HG03469 (cell line): Measurements from ENCODE around the gene RNF121.

Source experiments
- ATAC-seq: cut with Tn5 transposase; IDR thresholded peaks from one replicate; pipeline ENCODE4 v1.9.1; 2021; ENCODE audit warnings: mild to moderate bottlenecking, moderate library complexity, moderate number of reproducible peaks; ENCODE audit not compliant: unreplicated experiment

The RNF121 gene

GRCh38 chr11:72003776-72004171 lies 74.9 kb downstream of the RNF121 start:
- no peak for ATAC-seq

GRCh38 chr11:72004515-72005346 lies 75.9 kb downstream of the RNF121 start:
- ATAC-seq: no peak

DNA sequence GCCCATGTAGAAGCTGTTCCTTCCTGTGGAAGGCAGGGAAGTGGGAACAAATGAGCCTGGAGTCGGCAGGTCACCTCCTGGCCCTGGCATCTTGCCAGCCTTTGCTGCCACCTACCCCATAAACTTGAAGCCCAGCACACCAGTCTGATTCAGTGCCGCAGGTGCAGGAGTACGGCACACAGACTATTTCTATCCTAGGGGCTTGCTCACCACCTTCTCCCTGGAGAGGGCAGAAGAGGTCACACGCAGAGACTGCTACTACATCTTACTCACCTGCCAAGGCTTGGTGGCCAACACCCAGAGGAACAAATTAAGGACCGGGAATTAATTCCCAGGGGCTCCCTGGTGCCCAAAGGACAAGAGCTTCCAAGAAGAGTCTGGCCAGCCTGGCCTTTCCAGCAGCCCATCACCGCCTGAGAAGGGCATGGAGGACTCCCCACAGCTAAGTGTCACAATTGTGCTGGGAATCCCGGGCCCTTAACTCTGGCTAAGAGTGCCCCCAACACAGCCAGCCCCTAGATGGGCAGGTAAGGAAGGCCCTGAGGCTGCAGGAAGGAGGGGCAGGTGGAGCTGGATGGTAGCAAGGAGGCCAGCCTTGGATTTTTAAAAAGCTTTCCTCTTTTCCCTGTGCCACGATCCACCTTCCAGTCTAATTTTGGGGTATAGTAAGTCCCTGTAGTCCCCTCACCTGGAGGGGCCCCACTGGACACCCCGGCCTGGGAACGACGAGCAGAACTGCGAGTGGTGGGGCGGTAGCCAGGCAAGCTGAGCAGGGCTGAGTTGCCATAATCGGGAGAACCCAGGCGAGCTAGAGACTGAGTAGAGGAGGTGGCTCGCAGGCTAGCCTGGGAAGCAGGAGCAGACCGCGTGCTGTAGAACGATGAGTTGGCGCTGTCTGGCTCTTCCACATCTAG lies 76.8 kb downstream of the RNF121 start:
- no peak for ATAC-seq

DNA sequence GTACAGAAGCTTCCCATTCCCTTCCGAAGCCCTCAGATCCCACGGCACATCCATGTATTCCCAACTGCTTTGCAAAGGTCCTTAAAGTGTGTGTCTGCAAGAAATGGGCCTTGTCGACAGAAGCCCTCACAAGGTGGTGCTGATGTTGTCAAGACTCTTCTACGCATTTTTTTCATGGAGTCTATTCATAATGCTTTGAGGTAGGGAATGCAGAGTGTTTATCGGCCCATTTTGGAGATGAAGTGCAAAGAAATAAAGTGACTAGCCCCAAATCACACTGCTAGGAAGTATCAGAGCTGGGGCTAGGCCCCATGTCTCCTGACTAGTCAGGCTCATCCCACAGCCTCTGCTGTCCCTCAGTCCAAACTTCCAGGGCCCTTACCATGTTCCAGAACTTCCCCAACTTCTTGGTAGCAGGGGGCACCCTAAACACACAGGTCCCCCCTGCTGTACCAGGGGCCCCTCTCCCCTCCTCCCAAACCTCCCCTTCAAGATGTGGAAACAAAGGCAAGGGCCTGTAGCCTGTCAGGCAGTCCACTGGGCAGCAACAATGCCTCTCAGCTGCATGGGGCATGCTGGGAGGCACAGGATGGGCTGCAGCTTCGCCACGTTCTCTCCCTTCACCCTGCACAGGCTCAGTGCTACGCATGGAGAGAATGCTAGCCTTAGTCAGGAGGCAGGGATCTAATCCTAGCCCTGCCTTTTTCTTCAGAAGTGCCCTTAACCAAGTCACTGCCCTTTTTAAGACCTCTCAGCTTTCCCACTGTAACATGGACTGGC lies 77.7 kb downstream of the RNF121 start:
- no peak for ATAC-seq

GRCh38 chr11:72007089-72007476 lies 78.2 kb downstream of the RNF121 start:
- ATAC-seq: no peak

GRCh38 chr11:72007587-72007986 lies 78.7 kb downstream of the RNF121 start:
- no peak for ATAC-seq

- no peak for ATAC-seq
Observed at GRCh38 chr11:72008728-72009127, 79.9 kb downstream of the RNF121 start.

- no peak for ATAC-seq
Observed at GRCh38 chr11:72009156-72009555, 80.3 kb downstream of the RNF121 start.

DNA sequence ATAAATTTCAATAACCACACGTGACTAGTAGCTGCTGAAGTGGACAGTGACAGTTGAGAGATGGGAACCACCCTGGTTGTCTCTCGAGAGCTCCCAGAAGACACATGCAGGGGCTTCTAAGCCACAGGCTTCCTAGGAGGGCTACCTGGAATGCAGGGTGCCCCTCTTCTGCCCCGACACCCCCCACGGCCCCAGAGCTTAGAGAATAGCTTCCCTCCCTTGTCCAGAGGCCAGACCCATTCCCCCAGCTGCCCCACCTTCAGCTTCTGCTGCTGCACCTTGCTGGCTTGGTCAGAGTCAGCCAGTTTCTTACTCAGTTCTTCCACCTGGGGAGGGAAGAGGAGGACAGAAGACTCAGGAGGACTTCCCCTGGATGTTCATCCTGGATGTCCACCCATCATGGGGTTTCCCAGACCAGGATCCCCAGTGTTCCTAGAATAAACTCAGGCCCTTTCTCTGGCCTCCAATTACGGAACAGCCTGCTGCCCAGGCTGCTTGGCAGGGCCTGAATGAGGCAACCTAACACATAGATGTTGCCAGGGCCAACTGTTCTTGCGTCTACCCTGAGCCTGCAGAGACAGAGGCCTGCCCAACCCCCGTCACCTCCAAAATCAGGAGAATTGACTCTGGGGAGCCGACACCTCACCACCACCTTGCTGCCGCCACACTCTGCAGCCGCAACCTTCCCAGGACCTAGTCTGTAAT lies 81.8 kb downstream of the RNF121 start:
- no peak for ATAC-seq

DNA sequence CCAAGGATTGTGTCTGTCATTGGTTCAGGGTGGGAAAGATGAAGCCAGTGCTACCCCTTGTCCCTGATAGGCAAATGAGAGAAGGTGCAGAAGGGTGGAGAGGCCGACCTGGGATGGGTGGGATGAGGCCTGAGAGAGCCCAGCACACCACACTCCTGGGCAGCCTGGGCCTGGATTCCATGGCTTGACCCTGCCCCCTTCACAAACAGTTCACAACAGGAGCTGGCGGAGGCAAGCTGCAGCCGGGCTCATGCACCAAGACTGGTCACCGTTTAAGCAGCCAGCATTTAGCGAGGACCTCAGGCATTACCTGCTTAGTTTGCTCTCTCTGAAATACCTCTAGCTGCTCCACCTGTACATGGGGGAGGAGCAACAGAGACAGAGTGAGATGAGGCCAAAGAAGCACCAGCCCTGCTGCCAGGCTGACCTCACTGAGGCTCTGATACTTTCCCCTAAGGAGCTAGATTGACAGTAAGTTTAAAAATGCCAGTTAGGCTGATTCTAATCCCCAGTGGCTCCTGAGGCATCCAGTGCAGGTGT lies 83.3 kb downstream of the RNF121 start:
- ATAC-seq: no peak

DNA sequence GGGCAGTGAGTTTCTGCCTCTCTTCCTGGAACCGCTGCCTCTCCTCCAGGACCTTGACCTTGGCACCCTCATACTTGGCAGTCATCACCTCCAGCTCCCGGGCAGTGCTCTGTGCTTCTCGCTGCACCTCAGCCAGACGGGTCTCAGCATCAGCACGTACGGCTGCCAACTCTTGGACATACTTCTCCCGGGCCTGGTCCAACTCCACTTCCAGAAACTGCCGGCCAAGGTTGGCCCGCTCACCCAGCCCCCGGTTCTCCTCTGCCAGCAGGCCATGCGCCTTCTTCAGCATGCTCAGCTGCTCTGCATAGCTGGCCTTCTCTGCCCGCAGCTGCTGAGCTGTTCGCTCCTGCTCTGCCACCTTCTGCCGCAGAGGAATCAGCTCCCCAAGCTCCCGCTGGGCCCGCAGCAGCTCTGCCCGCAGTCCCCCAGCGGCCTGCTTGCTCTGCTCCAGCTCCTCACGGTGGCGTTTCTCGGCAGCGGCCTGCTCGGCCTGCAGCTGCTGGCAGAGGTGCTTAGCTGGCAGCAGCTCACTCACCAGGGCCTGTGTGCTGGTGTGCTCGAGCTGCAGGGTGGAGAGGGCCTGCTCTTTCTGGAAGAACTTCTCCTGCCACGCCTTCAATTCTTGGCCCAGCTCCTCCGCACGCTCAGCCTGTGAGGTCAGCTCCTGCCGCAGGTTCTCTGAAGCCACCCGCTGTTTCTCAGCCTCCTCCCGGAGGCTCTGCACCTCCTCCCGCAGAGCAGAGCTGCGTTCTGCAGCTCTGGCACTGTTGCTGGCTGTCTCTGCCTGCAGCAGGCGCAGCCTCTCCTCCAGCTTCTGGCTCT lies 84.3 kb downstream of the RNF121 start:
- ATAC-seq: no peak

DNA sequence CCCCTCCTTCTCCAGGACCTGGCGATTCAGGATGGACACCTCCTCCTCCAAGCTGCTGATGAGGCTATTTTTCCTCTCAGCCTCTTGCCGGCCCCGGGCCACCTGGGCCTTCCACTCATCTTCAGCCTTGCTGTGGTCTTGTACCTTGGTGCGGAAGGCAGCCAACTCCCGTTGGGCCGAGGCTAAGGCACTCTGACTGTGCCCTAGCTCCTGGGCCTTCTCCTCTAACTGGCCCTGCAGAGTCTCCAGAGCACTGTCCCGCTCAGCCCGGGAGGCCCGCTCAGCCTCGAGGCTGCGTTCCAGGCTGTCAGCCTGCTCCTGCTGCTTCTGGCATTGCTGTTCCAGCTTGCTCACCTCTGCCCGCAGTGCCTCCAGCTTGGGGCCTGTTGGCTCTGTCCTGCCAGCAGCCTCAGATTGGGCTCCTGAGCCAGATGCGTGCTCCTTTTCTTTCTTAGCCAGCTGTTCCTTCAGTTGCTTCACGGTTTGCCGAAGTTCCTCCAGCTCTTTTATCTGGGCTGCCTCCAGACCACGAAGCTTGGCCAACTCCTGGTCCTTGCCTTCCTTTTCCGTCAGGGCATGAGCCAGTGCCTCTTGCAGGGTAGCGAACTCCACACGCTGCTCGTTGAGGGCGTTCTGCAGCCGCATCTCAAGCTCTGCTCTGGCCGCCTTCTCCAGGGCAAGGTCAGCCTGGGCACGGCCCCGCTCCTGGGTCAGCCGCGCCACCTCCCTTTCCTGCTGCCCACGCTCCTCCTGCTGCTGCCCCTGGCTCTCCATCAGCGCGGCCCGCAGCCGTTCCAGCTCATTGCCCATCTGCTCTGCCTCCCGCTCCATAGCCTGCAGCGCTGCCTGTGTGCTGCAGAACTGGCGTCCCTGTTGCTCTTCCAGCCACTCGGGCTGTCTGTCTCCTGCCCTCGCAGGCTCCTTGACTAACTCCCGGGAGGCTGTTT lies 85.2 kb downstream of the RNF121 start:
- no peak for ATAC-seq

- ATAC-seq: no peak
Observed at GRCh38 chr11:72014761-72015320, 86.0 kb downstream of the RNF121 start.

- no peak for ATAC-seq
Observed at GRCh38 chr11:72015511-72016061, 86.7 kb downstream of the RNF121 start.

DNA sequence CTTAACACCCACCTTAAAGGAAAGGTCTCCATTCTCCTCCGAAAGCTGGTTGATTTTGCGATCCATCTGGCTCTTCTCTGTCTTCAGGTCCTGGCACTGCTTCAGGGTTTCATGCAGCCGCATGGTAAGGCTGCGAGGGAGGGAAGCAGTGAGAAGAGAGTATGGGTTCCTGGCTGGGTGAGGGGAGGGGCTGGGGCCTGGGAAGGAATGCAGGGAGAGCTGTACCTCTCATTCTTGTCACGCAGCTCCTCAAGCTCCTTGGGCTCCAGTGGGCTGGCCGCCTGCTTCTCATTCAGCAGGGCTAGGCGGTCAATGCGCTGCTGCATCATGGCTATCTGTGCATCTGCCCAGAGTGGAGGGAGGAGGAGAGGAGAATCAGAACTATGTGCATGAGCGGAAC lies 89.3 kb downstream of the RNF121 start:
- no peak for ATAC-seq

DNA sequence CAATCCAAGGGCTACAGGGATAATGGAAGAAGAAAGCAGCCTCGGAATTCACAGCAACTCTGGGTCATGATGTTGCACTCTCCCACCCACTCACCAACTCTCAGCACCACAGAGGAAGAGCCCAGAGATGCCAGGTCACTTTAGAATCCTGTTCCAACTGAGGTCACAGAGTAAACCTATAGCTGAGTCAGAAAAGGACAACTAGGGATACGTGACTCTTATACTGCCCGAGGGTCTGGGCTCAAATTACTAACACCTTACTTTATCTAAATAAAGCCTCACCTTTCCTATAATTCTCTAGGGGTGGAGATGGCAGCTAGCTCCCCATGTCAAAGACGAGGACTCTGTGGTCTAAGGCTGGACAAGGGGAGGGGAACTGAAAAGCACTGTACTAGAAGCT lies 94.5 kb downstream of the RNF121 start:
- ATAC-seq: no peak

GRCh38 chr11:72024069-72024754 lies 95.4 kb downstream of the RNF121 start:
- ATAC-seq: no peak
